GM19239 (cell line): ENCODE data around the gene CD74.

Experiments used
- DNase-seq: peaks from one replicate; pipeline ENCODE4 v3.0.0; 2011; ENCODE audit warnings: low spot score; ENCODE audit not compliant: insufficient read length
- FAIRE-seq: peaks from 2 replicates; lab custom pipeline; 2011; peaks lifted over from hg19 to GRCh38; lab: Jason Lieb, UNC

Gene CD74

DNA sequence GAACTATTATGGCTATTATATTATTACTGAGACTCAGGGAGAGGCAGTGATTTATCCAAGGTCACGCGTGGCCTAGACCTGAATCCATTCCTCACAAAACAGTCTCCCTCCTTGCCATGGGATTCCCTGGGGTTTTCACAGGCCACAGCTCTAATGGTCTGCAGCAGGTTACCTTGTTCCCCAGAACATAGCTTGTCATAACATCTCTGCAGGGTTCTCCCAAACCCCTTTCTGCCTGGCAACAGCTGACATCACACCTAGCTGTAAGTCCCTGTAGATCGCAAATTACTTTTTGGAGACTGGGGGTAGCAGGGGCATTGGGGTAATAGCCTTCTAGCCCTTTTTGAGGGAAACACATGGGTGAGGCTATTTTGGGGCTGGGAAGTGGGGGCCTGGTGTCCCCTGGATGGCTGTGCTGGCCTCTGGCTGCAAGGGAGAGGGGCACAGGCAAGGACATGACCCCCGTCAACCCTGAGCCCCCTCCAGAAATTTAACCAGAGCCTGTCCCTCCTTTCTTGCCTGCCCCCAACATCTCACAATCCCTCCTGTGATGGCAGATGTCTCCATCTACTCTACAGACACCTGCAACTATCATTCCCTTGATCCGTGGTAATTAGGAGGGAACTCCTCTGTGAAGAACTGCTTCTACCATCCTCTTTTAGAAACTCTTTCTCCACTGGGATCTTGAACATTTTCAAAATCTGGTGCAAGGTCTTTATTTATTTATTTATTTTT, 1.3 kb downstream of the CD74 start:
- FAIRE-seq (peak; percentile 91), DNase-seq (no peak)

DNA sequence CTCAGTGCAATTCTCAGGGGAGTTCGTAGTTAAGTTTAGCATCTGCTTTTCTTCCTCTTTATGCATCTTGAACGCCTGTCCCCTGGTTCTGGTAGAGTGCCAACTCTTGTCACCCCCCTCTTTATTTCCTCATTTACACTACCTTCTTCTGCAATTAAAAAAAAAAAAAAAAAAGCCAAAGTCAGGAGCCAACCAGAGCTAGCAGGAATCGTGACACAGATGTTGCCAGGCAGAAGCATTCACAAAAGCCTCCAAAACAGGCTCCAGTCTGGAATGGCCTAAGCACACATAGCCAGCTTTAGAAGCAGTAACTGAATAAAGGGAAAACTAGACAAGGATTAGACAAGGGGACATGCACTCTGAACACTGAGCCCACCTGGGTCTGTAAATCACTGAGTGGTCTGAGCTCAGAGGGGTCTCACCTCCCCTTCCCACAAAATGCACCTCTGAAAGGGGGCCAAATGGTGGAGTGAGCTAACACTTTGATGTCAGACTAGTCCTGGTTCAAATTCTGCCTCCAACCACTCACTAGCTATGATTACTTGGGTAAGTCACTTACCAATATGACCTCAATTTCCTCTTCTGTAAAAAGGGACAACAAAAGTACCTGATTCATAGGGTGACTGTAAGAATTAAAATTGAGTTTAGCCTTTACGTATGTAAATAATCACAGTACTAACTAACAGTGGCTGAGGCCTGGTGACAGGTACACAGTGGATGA, 2.0 kb downstream of the CD74 start:
- no peak for DNase-seq
- peak; percentile 79 for FAIRE-seq

DNA sequence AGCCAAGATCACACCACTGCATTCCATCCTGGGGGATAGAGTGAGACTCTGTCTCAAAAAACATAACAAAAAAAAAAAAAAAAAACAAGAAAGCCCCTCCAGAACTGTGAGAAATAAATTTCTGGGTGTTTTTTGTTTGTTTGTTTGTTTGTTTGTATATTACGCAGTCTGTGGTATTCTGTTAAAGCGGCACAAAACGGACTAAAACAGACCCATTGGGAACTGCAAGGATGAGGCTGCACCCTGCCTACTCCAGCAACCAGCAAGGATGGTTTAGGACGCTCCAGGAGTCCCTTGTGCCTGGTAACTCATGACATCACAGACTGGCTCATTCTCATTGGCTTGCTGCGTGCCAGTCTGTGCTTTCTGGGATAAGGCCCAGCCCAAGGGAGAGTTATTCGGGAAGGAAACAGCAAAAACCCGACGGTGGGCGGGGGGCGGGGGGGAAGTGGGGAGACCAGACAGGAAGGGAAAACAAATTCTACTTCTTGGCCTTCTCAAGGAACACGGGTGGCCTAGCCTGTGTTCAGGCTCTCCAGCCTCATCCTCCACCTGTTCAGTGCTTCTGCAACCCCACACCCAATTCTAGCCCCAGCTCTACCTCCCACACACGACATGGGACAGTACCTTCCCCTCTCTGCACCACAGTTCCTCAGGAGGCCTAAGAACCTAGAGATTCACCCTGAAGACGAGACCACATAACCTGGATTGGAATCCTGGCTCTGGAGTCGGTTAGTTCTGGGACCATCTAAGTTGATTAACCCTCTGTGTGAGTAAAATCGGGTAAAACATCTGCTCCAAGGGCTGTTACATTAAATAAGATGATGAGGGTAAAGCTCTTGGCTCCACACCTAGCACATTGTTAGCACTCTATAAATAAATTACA, 2.8 kb downstream of the CD74 start:
- DNase-seq, result no peak
- FAIRE-seq, result peak; percentile 98

DNA sequence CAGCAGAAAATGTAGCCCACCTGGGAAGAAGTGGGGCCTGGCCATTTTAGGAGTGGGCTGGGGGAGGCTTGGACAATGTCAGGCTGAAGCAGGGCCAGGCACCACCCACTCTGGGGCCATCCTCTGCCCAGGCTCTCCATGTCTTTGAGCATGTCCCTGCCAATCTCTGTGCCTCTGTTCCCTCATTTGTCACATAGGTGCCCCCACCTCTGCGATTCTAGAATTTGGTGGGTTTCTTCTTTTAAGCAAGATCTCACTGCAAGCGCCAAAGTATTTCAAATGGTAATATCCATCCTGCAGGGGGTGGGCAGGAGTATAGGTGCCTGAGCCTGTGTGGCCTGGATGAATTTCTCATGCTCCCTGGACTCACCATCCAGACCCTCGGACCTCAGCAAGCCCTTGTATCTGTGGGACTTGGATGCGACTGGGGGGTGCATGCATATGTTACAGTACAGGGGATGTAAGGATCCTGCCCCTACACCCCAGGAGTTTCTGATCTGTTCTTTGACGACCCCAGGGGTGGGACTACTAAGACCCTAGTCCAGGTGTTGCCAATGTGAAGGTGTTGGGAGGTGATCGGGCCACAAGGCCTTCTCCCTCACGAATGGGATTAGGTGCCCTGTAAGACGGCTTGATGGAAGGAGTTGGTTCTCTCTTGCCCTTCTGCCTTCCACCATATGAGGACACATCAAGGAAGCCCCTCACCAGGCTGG, 4.3 kb downstream of the CD74 start:
- DNase-seq, result no peak
- no peak for FAIRE-seq

DNA sequence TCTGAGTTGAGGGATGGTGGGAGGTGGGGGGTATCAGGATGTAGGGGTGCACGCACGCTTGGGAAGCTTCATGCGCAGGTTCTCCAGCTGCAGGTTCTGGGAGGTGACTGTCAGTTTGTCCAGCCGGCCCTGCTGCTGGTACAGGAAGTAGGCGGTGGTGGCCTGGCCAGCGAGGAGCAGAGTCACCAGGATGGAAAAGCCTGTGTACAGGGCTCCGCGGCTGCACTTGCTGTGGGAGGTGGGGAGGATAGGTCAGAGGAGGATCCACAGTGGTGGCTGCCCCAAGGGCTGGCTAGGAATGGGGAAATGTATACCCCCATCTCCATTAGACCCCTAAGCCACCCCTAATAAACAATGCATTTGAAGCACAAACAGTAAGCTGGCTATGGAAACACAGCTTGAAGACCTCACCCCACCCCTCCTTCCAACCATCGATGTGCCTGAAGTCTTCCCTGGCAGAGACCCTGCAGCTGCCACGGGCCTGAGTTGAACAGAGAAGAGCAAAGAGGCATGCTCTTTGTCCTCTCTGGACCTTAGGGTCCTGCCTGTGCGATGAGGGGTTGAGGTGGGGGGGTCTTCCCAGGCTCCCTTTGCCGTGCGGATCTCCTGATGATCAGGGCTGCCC, 5.5 kb downstream of the CD74 start:
- FAIRE-seq (no peak), DNase-seq (no peak)

DNA sequence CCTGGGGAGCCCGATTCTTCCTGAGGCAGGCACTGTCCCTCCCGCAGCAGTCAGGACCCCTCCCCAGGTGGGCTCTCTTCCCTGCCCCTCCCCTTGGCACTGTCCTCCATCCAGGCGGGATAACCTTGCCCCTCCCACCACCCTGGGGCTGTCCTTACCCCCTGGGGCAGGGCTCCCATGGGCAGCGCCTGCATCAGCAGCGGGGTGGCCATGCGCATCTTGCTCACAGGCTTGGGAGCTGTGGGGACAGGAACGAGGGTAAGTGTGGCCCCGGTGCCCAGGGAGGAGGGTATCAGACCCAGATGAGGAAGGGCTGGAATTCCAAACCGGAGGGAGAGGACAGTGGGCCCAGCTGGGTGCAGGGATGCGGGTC, 6.0 kb downstream of the CD74 start:
- no peak for DNase-seq
- no peak for FAIRE-seq

DNA sequence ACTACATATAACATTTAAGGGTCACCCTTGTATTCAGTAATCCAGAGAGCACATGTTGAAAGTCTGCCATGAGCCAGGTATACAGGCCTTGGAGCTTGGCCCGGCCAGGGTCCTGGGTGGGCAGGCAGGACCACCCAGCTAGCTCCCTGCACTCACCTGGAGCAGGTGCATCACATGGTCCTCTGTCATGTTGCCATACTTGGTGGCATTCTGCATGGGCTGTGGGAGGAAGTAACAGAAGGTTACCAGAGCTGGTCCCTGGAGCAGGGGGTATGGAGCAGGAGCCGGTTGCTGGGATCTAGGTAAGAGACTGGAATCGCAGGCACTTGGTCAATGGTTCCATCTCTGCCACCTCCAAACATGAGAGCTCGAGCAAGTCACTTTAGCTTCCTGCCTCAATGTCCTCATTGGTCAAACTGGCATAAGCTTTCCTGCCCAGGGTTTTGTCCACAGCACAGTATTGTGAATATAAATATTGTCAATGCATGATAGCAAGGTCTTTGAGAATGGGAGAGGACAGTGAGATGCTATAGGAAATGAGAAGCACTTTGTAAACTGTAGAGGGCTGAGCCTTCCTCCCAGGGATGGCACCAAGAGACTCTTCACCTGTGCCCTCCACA, 6.5 kb downstream of the CD74 start:
- FAIRE-seq, result no peak
- no peak for DNase-seq

DNA sequence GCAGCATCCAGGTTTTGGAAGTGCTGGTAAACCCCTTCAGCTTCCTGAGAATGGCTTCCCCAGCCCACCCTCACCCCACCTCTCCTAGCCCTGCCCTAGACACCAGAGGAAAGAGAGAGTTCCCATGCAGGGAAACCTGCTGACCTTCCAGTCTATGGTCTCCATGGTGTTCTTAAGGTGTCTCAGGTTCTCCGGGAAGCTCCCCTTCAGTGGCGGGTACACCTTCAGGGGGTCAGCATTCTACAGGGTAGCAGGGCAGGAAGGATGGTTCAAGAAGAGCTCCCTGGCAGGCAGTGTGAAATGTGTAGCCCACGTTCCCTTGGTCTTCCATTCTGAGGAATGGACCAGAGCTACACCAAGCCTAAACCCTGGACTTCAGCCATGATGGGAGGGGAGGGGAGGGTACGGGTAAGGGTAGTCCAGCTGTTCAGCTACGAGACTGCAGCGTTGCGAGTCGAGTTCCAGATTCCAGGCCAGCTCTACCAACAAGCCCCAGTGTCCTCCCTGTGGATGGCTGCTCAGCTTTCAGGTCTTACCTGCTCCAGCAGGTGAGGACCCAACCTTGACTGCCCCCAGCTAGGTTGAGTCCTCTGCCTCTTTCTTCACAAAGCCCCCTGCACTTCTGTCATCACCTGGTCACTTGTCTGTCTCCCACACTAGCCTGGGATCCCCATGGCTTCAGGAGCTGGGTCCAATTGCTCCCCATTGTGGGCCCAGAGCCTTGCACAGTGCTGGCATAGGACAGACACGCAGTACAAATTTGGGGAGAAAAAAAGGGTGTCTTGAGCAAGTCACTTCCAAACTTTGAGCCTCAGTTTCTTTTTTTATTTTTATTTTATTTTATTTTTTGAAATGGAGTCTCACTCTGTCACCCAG, 7.5 kb downstream of the CD74 start:
- FAIRE-seq, result no peak
- no peak for DNase-seq

DNA sequence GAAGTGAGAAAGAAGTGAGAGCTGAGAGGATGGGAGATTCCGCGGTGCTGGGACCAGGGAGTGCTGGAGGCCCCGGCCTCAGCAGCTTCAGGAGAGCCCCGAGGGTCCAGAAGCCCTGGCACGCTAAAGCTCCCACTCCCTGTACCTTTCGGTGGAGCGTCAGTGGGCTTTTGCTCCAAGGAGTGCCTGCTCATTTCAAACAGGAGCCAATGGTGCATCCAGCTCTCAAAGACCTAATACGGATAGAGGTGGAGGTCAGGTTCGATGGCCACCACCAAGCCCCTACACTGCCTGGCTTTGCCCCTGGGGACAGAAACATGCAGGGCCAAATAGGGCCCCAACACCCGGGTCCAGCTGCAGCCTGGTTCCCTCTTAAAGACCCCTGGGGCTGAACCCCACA, 8.2 kb downstream of the CD74 start:
- no peak for DNase-seq

DNA sequence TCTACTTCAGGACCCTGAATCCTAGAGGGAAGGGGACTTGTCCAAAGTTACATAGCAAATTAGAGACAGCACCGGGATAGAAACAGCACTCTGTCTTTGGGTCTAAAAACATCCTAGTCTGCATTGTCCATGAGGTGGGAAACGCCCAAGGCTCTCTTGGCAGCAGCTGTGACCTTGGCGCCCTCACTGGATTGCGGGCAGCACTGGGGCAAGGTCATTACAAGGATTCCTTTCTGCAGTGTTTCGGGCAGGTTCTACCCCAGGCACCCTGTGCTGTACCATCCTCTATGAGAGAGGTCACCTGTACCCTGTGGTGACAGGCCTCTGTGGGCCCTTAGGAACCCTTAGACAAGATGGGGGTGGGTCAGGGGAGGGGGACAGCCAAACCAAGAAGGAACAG, 8.6 kb downstream of the CD74 start:
- DNase-seq, result no peak
- FAIRE-seq, result no peak

More for the DNA sequence above, 8.2 kb downstream of the CD74 start:
- no peak for FAIRE-seq

DNA sequence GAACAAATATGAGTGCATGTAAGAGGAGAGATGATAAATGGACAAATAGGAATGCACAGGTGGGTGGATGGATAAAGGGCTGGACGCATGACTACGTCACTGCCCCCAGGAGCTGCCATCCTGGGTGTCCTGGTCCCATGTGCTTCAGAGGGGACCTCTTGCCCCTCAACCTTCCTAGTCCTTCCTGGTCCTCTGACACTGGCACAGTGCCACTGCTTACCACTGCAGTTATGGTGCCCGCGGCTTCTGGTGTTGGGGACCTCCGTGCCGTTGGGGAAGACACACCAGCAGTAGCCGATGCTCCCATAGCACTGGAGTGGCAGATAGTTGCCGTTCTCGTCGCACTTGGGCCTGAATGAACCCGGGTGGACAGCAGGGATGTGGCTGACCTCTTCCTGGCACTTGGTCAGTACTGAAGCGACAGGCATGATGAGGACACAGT, 9.8 kb downstream of the CD74 start:
- FAIRE-seq, result no peak
- no peak for DNase-seq

DNA sequence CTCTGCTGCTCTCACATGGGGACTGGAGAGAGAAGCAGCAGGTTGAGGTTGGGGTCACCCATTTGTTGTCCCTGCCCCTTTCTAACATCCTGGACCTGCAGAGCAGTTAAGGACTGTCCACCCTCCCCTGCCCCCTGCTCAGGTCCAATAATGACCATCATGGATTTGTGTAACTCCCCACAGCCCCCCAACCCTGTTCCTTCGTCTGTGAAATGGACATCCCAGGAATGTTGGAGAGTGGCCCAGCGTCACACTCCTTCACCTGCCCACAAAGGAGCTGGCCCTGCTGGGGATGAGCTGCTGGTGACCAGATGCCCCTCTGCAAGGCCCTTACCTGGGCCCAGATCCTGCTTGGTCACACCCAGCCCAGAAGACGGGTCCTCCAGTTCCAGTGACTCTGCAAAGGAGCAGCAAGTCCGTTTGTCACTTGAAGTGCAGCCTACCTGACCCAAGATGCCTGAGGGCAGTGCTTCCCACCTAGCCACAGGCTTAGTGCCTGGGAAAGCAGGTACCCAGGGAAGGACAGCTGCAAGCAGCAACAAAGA, 10.4 kb downstream of the CD74 start:
- DNase-seq, result no peak
- FAIRE-seq, result peak; percentile 26

DNA sequence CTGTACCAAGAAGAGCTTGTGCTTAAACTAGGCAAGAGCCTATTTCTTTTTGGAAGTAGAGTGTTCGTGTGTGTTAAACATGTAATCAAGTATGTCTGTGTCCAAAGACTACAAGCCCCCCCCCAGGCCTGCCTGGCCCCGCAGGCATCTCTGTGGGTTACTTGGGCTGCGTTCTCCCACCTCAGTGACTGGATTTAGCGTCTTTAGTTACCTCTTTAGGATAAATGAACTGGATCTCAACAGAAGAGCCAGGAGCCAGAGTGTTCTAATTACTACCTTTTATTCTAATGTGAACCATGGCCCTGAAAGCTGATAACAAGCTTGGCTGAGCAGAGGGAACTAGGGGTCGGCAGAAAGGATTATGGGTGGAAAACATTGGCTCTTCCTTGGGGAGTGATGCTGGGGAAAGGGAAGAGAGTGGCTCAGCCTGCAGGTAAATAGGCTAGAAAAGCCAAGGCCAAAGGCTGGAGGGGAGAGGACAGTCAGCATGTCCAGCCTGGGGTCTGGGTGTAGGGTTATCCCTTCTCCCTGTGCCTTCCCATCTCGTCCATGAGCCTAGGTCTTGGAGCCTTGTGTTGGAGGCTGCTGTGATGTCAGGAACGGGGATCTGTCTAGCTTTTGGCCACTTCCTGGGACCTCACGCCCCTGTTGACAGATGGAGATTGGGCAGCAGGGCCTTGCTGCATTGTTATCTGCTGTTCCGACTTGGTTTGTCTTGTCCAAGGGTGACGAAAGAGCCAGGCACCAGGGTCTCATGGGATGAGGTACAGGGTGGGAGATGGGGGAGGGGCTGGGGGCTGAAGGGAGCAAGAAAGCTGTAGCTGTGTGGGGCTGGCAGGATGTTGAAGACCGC, 11.1 kb downstream of the CD74 start:
- FAIRE-seq, result peak; percentile 33
- DNase-seq, result no peak

DNA sequence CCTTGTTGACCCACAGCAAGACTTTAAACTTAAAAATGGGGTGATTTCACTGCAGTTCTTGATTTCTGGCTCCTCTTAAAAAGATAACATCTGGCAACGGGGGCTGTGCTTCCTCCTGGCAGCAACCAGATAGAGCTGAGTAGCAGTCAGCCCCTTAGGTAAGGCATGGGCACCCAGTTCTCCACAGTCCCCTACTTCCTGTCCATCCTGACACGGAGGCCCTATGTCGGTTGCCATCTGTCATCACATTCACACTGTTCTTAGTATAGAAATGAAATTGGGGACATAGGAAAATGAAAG, 11.7 kb downstream of the CD74 start:
- DNase-seq (no peak), FAIRE-seq (no peak)

DNA sequence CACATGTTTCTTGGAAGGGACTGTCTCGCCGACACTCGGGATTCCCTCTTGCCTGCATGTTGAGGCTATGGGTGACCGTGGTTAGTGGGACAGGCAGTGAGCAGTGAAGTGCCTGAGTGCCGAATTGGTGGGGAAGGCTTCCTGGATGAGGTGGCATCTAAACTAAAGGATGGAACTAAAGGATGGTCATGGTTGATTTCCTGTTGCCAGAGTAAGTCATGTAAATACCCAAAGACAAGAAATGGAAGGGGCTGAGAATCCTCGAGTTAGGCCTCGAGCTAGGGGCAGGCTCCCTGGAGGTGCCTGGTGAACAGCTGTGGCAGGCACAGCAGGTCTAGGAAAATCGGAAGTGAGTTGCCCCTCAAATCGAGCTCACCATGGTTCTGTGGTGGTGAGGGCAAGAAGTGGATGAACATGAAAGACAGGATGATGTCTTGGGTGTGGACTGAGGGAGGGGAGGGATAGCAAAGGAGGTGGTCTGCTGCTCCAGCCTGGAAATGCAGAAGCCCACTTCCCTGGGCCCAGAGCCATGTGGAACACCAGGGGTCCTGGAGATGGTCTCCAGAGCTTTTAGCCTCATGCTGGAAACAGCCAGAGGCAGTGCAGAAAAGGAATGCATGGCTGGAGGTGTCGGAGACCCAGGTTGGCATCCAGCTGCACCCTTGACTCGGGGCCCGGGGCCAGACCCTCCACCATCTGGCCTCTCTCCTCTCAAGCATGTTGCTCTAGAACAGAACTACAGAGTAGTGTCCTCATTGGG, 12.2 kb downstream of the CD74 start:
- peak; percentile 74 for FAIRE-seq
- DNase-seq, result no peak

DNA sequence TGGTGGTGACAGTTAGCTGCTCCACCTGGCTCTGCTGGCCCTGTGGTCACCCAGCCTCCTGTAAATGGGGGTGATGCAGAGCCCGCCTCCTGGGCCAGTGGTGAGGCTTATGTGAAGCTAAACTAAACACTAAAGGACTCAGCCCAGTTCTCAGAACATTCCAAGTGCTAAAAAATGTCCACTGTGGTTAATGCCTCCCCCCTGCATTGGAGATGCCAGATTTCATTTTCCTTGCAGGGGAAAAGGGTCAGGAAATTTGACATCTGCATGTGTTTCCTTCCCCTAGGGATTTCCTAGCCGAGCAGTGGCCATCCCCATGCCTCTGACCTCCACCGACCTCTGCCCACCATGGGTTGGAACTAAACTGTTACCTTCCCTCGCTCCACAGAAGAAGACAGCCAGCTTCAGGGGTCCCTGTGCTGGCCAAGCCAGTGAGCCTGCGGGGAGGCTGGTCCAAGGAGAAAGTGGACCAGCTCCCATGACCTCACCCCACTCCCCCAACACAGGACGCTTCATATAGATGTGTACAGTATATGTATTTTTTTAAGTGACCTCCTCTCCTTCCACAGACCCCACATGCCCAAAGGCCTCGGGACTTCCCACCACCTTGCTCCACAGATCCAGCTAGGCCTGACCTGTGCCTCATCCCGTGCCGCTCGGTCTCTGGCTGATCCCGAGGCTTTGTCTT, 13.0 kb downstream of the CD74 start:
- FAIRE-seq (peak; percentile 28), DNase-seq (no peak)
